PFSK-1 (cell line): Measurements from ENCODE around the gene DISC1.

Experiments
- FOXP2 ChIP-seq: optimal IDR thresholded peaks from 2 replicates; pipeline ENCODE3; 2011; ENCODE audit warnings: borderline replicate concordance, control low read depth, inconsistent platforms; ENCODE audit not compliant: insufficient read depth; ENCODE audit errors: extremely low read length, extremely low read depth
- POLR2AphosphoS5 ChIP-seq: IDR thresholded peaks from 2 replicates; pipeline ENCODE4 v1.6.1; 2012; ENCODE audit warnings: low read depth, mild to moderate bottlenecking, control low read depth, low read length, moderate library complexity
- REST ChIP-seq, 2 experiments: IDR thresholded peaks; 2 replicates each; pipeline versions ENCODE4 v1.6.1 to v1.8.0; 2011 to 2012; ENCODE audit warnings: low read depth in 2 of 2, low read length in 2 of 2, control low read depth in 1 of 2, inconsistent platforms in 1 of 2, mild to moderate bottlenecking in 1 of 2, moderate library complexity in 1 of 2; ENCODE audit not compliant: insufficient read depth in 1 of 2
- SIN3A ChIP-seq: IDR thresholded peaks from 2 replicates; pipeline ENCODE4 v1.6.1; 2012; ENCODE audit warnings: mild to moderate bottlenecking, low read length, moderate library complexity, borderline replicate concordance; ENCODE audit not compliant: insufficient read depth
- TAF1 ChIP-seq: IDR thresholded peaks from 2 replicates; pipeline ENCODE4 v1.6.1; 2012; ENCODE audit warnings: low read length, control low read depth, borderline replicate concordance; ENCODE audit not compliant: insufficient read depth

GRCh38 chr1:231814521-231814920 is 187.9 kb downstream of the DISC1 start:
- TF ChIP-seq SIN3A (no peak), TAF1 (no peak), POLR2AphosphoS5 (no peak), REST (IDR thresholded peaks at IDR 0.05; ENCODE audit: insufficient read depth in 1 of 2, low read depth in 2 of 2, low read length in 2 of 2) (no peak), FOXP2 (no peak)
